SK-N-SH treated with all-trans-retinoic acid at 6 μM for 48 hours (cell line): ENCODE results near the gene DDAH1.
A peak's percentile ranks its signal among the peaks of the same experiment; 100 is the strongest.
"Not testable (repeated sequence)": the region's sequence is repeated elsewhere in the genome, so short reads cannot be mapped to it uniquely, and the experiment has no call there.

Experiments
- ATAC-seq: fragments of 200-7000 bp; cut with Tn5 transposase; 3 replicates; pipeline ENCODE4 v1.9.1; 2020; ENCODE audit warnings: mild to moderate bottlenecking, moderate library complexity
- ARNTL ChIP-seq: fragments of 450-650 bp; formaldehyde crosslinking; IDR thresholded peaks from 2 replicates; pipeline ENCODE4 v1.5.0; 2020; ENCODE audit warnings: low read depth, mild to moderate bottlenecking, moderate library complexity, borderline replicate concordance
- BACH2 ChIP-seq: fragments of 250-450 bp; sonication (Bioruptor Pico); IDR thresholded peaks from 2 replicates; pipeline ENCODE4 v1.9.0; 2021; ENCODE audit warnings: mild to moderate bottlenecking, borderline replicate concordance
- CREB5 ChIP-seq: fragments of 250-450 bp; sonication (Bioruptor Pico); IDR thresholded peaks from 2 replicates; pipeline ENCODE4 v1.5.1; 2020; ENCODE audit warnings: low read depth, mild to moderate bottlenecking, moderate library complexity
- CSRNP3 ChIP-seq: fragments of 250-450 bp; sonication (Bioruptor Pico); IDR thresholded peaks from 2 replicates; pipeline ENCODE4 v1.5.1; 2021; ENCODE audit warnings: mild to moderate bottlenecking, moderate library complexity
- ESRRG ChIP-seq: fragments of 250-450 bp; sonication (Bioruptor Pico); IDR thresholded peaks from 2 replicates; pipeline ENCODE4 v1.6.1; 2021; ENCODE audit warnings: mild to moderate bottlenecking
- GLIS3 ChIP-seq: fragments of 250-450 bp; sonication (Bioruptor Pico); IDR thresholded peaks from 2 replicates; pipeline ENCODE4 v1.5.0; 2020; ENCODE audit warnings: mild to moderate bottlenecking, moderate library complexity
- ISL1 ChIP-seq: fragments of 250-450 bp; sonication (Bioruptor Pico); IDR thresholded peaks from 2 replicates; pipeline ENCODE4 v2.1.2; 2022; ENCODE audit warnings: mild to moderate bottlenecking, moderate library complexity
- OSR1 ChIP-seq: fragments of 250-450 bp; sonication (Bioruptor Pico); IDR thresholded peaks from 2 replicates; pipeline ENCODE4 v1.8.0; 2022; ENCODE audit warnings: moderate library complexity, mild to moderate bottlenecking, inconsistent platforms
- PATZ1 ChIP-seq: fragments of 250-450 bp; sonication (Bioruptor Pico); IDR thresholded peaks from 2 replicates; pipeline ENCODE4 v1.8.0; 2020; ENCODE audit warnings: mild to moderate bottlenecking, moderate library complexity, borderline replicate concordance
- PPARA ChIP-seq: fragments of 250-450 bp; sonication (Bioruptor Pico); IDR thresholded peaks from 2 replicates; pipeline ENCODE4 v1.5.0; 2020; ENCODE audit warnings: mild to moderate bottlenecking, borderline replicate concordance
- RARB ChIP-seq: fragments of 250-450 bp; sonication (Bioruptor Pico); IDR thresholded peaks from 2 replicates; pipeline ENCODE4 v1.8.0; 2021; ENCODE audit warnings: mild to moderate bottlenecking, moderate library complexity
- TCF4 ChIP-seq: fragments of 250-450 bp; sonication (Bioruptor Pico); IDR thresholded peaks from 2 replicates; pipeline ENCODE4 v1.8.0; 2021; ENCODE audit warnings: mild to moderate bottlenecking, moderate library complexity, borderline replicate concordance
- TOX ChIP-seq: fragments of 250-450 bp; sonication (Bioruptor Pico); IDR thresholded peaks from 2 replicates; pipeline ENCODE4 v1.8.0; 2021; ENCODE audit warnings: mild to moderate bottlenecking, moderate library complexity, borderline replicate concordance
- TSHZ2 ChIP-seq: fragments of 250-450 bp; sonication (Bioruptor Pico); IDR thresholded peaks from 2 replicates; pipeline ENCODE4 v1.5.0; 2020; ENCODE audit warnings: mild to moderate bottlenecking, moderate library complexity
- ZFP3 ChIP-seq: fragments of 250-450 bp; sonication (Bioruptor Pico); IDR thresholded peaks from 2 replicates; pipeline ENCODE4 v1.5.0; 2020; ENCODE audit warnings: mild to moderate bottlenecking, moderate library complexity
- ZFP30 ChIP-seq: fragments of 450-650 bp; formaldehyde crosslinking; IDR thresholded peaks from 2 replicates; pipeline ENCODE4 v1.5.0; 2022; ENCODE audit warnings: mild to moderate bottlenecking, moderate library complexity
- ZNF565 ChIP-seq: fragments of 450-650 bp; formaldehyde crosslinking; conservative IDR thresholded peaks from 2 replicates; pipeline ENCODE4 v1.5.0; 2020; ENCODE audit warnings: low read depth, mild to moderate bottlenecking, moderate library complexity
- ZNF70 ChIP-seq: fragments of 450-650 bp; formaldehyde crosslinking; IDR thresholded peaks from 2 replicates; pipeline ENCODE4 v1.5.0; 2020; ENCODE audit warnings: mild to moderate bottlenecking, moderate library complexity
- ZNF8 ChIP-seq: fragments of 450-650 bp; formaldehyde crosslinking; IDR thresholded peaks from 2 replicates; pipeline ENCODE4 v1.5.0; 2020; ENCODE audit warnings: mild to moderate bottlenecking, moderate library complexity

The DDAH1 gene

GRCh38 chr1:85351202-85351828, 113.6 kb downstream of the DDAH1 start:
- ATAC-seq, result no peak
- TF ChIP-seq ZNF565 (no peak), ZNF70 (CRISPR knock-in tag) (no peak), TCF4 (CRISPR knock-in tag) (no peak), ARNTL (CRISPR knock-in tag) (no peak), TOX (CRISPR knock-in tag) (no peak), ZFP30 (CRISPR knock-in tag) (no peak), ZNF8 (CRISPR knock-in tag) (no peak), OSR1 (no peak), BACH2 (CRISPR knock-in tag) (no peak), ZFP3 (CRISPR knock-in tag) (no peak), TSHZ2 (no peak)

GRCh38 chr1:85349224-85349623, 115.7 kb downstream of the DDAH1 start:
- TF ChIP-seq OSR1, result no peak
- no peak for ATAC-seq

- TF ChIP-seq CREB5 (CRISPR knock-in tag) (no peak), CSRNP3 (no peak), TCF4 (CRISPR knock-in tag) (no peak), ISL1 (CRISPR knock-in tag) (no peak), TOX (CRISPR knock-in tag) (no peak), ZNF8 (CRISPR knock-in tag) (no peak), PATZ1 (CRISPR knock-in tag) (no peak), ZFP30 (CRISPR knock-in tag) (no peak), ZFP3 (CRISPR knock-in tag) (no peak), RARB (CRISPR knock-in tag) (no peak), PPARA (CRISPR knock-in tag) (no peak), ZNF565 (no peak)
- no peak for ATAC-seq
Observed at GRCh38 chr1:85347908-85348307, 117.1 kb downstream of the DDAH1 start.

- not testable (repeated sequence) for ATAC-seq
Observed at GRCh38 chr1:85347275-85347674, 117.7 kb downstream of the DDAH1 start.

- peak; percentile 86 for ATAC-seq
Observed at GRCh38 chr1:85344256-85344694, 120.7 kb downstream of the DDAH1 start.

More at GRCh38 chr1:85344256-85344694, 120.7 kb downstream of the DDAH1 start:
- TF ChIP-seq ZNF8 (CRISPR knock-in tag), result no peak
- no peak for TF ChIP-seq GLIS3
- no peak for TF ChIP-seq ISL1 (CRISPR knock-in tag)
- no peak for TF ChIP-seq ZNF70 (CRISPR knock-in tag)
- TF ChIP-seq CREB5 (CRISPR knock-in tag), result no peak
- TF ChIP-seq ESRRG (CRISPR knock-in tag), result no peak
- no peak for TF ChIP-seq TCF4 (CRISPR knock-in tag)
- TF ChIP-seq PPARA (CRISPR knock-in tag), result no peak
- TF ChIP-seq RARB (CRISPR knock-in tag), result no peak
- TF ChIP-seq ZFP30 (CRISPR knock-in tag), result no peak
